ENCODE measurements around the gene ARHGEF1.

GRCh38 chr19:41897181-41897580 lies 14.2 kb downstream of the ARHGEF1 start:
- no peak for TF ChIP-seq CTCF (IDR thresholded peaks at IDR 0.05)
- no peak for TF ChIP-seq POLR2A (IDR thresholded peaks at IDR 0.05)

All from prostate gland (tissue), 2 donors.